GM18861 (cell line): ENCODE measurements around the gene CCDC150.
"Not testable (repeated sequence)": the region's sequence is repeated elsewhere in the genome, so short reads cannot be mapped to it uniquely, and the experiment has no call there.

Experiments used
- ATAC-seq: cut with Tn5 transposase; IDR thresholded peaks from one replicate; pipeline ENCODE4 v1.9.1; 2021; ENCODE audit not compliant: unreplicated experiment

Gene CCDC150

GRCh38 chr2:196630531-196630930 lies 9.0 kb upstream of the CCDC150 start:
- ATAC-seq = no peak

DNA sequence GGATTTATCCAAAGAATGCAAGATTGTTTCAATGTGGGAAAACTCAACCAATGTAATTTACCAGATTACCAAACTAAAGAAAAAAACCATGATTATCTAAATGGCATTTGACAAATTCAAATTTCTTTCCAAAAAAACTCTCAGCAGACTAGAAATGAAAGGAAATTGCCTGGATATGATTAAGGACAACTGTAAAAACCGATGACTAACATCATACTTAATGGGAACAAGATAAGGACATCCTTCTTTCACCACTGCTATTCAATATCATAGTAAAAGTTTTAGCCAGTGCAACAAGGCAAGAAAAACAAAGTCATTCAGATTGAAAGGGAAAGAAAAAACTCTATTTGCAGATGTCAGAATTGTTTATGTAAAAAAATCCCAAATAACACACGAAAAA lies 4.4 kb upstream of the CCDC150 start:
- no peak for ATAC-seq

DNA sequence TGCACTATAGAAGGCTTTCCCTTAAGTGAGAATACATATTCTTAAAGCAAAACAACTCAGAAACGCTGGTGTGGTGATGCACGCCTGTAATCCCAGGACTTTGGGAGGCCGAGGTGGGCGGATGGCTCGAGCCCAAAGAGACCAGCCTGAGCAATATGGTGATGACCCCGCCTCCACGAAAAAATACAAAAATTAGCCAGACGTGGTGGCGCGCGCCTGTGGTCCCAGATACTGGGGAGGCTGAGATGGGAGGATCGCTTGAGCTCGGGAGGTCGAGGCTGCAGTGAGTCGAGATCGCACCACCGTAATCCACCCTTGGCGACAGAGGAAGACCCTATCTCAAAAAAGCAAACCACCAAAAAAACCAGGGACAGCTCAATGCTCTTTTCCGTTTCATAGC lies 750 bp upstream of the CCDC150 start:
- ATAC-seq = no peak

- no peak for ATAC-seq
Observed at GRCh38 chr2:196640031-196640548, 575 bp downstream of the CCDC150 start.

- no peak for ATAC-seq
Observed at GRCh38 chr2:196649202-196649601, 9.7 kb downstream of the CCDC150 start.

GRCh38 chr2:196651387-196652094 lies 12.0 kb downstream of the CCDC150 start:
- ATAC-seq = no peak

DNA sequence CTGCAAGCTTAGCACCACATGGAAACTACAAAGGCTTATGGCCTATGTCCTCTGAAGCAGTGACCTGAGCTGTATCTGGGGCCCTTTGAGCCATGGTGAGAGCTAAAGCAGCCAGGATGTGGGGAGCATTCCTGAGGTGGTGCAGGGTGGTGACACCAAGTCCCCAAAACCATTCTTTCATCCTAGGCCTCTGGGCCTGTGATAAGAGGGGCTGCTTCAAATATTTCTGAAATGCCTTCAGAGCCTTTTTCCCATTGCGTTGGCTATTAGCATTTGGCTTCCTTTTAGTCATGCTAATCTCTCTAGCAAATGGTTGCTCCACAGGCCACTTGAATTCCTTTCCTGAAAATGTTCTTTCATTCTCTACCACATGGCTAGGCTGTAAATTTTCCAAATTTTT lies 13.4 kb downstream of the CCDC150 start:
- ATAC-seq = no peak

- ATAC-seq = no peak
Observed at GRCh38 chr2:196653843-196654242, 14.3 kb downstream of the CCDC150 start.

DNA sequence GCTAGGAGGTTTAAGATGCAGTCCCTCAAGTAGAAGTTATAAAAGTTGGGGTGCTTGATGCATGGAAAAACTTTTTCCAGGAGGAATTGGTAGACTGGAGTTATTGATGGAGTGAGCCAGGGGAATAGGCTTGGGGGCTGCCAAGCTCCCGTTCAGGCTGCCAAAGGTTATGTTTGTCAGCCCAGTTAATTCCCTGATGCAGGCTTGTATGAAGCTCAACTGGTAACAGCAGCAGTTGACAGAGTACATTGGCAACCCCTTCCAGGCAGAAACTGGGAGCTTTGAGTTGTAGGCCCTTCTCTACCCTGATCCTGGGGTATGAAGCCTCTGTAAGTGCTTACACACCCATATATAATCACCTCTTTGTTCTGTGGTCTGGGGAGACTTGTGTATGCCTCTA lies 16.2 kb downstream of the CCDC150 start:
- no peak for ATAC-seq

DNA sequence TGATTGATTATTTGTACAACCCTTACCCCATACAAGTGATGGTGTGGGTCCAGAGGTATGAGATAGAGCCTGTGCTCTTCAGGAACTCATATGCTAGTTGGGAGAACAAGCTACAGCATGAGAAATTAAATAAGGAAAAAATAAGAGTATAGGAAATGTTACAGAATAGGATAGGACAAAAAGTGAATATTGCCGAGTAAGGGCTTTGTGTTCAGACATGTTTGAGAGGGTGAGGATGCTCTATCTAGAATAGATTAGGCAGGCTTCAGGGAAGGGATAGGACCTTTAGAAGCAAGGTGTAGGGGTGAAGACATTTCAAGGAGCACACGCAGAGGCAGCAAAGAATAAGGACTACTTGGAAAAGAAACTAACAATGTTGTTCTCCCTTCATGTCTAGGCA lies 17.8 kb downstream of the CCDC150 start:
- ATAC-seq = no peak

- ATAC-seq = no peak
Observed at GRCh38 chr2:196659844-196660243, 20.3 kb downstream of the CCDC150 start.

DNA sequence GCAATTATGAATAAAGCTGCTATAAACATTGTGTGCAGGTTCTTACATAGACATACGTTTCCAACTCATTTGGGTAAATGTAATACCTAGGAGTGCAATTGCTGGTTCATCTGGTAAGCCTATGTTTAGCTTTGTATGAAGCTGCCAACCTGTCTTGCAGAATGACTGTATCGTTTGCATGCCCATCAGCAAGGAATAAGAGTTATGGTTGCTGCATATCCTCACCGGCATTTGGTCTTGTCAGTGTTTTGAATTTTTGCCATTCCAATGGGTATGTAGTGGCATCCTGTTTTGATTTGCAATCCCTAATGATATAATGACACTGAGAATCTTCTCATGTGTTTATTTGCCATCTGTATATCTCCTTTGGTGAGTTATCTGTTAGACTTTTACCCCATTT lies 20.7 kb downstream of the CCDC150 start:
- ATAC-seq = no peak

GRCh38 chr2:196670342-196670741 lies 30.8 kb downstream of the CCDC150 start:
- no peak for ATAC-seq

GRCh38 chr2:196675963-196676362 lies 36.4 kb downstream of the CCDC150 start:
- ATAC-seq = no peak

GRCh38 chr2:196677404-196677803 lies 37.9 kb downstream of the CCDC150 start:
- ATAC-seq = no peak

GRCh38 chr2:196679368-196679767 lies 39.9 kb downstream of the CCDC150 start:
- ATAC-seq = no peak

- ATAC-seq = no peak
Observed at GRCh38 chr2:196681510-196681909, 42.0 kb downstream of the CCDC150 start.

GRCh38 chr2:196685792-196686191 lies 46.3 kb downstream of the CCDC150 start:
- no peak for ATAC-seq

DNA sequence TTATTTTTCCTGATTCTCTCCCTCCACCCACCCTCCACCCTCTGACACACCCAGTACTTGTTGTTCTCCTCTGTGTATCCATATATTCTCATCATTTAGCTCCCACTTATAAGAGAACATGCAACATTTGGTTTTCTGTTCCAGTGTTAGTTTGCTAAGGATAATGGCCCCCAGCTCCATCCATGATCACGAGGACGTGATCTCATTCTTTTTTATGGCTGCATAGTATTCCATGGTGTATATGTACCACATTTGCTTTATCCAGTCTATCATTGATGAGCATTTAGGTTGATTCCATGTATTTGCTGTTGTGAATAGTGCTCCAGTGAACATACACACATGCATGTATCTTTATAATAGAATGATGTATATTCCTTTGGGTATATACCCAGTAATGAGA lies 47.2 kb downstream of the CCDC150 start:
- not testable (repeated sequence) for ATAC-seq

DNA sequence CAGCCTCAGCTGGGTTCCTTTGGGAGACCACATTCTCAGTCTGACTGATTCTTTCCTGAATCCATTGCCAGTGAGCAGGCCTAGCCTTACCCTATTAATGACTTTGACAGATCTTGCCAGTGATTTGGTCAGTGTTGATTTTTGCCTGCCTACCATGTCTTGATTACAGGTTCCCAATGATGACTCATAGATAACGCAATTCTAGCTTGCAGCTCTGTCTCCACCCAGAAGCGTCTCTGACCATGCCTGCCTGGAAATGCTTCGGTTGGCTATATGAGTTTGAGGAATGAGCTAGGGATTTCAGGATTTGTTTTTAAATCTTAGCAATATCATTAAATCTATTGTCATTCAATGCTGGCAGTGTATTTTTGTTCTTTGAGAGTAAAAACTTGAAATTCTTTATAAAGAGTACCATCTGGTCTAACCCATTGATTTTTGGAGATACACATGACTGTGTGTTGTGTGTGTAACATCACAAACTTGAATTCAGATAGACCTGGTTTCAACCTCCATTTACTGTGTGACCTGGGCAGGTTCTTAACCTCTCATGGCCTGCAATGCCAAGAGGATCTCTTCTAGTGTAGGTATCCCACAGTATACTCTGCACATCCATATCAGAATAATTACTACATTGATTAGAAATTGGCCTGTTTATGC lies 57.0 kb downstream of the CCDC150 start:
- ATAC-seq = no peak

GRCh38 chr2:196697825-196698224 lies 58.3 kb downstream of the CCDC150 start:
- ATAC-seq = no peak

DNA sequence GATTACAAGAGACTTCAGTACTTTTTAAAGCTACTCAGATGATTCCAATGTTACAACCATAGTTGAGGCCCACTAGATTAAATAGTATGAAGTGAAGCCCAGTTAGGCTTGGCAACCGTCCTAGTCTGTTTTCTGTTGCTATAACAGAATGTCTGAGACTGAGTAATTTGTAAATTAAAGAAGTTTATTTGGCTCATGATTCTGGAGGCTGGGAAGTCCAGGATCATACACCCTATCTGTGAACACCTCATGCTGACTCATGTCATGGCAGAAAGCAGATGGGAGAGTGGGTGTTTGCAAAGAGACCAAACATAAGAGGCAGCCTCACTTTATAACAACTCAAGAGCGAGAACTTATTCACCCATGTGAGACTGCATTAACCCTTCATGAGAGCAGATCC lies 63.1 kb downstream of the CCDC150 start:
- no peak for ATAC-seq

DNA sequence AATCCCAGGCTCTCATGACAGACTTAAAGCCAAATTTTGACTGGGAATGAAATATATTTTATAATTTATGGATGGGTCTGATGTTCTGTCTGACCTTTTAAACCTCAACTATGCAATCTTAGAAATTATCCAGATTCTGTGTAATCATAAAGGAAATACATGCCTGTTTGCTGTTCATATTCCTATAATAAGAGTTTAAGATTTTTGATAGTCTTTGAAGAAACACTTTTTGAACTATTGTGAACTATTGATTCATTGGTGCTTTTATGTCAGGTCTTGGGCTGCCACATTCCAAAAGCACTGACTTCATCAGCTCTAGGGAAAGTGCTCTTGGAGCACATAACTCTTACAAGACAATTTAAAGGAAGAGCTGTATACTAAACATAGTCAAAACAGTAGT lies 64.2 kb downstream of the CCDC150 start:
- no peak for ATAC-seq
